Right cardiac atrium (tissue), 5 donors: ENCODE data around the gene C1RL. TPM values are rescaled to one million over a fixed set of nuclear protein-coding genes. Genes with fewer than 3 reads are reported as not detected.

Experiments used
- ATAC-seq, 2 donors: fragments of 200-7000 bp; cut with Tn5 transposase; one replicate each; pipeline versions ENCODE4 v1.8.0 to v1.9.1; 2020; ENCODE audit warnings: moderate library complexity in 2 of 2, mild to moderate bottlenecking in 1 of 2
- DNase-seq, 3 donors: peaks; one replicate each; pipeline ENCODE4 v3.0.0-alpha.2; 2020
- H3K27ac ChIP-seq: one replicate; pipeline ENCODE4 v1.5.1; 2013; ENCODE audit warnings: mild to moderate bottlenecking, low read length, control low read depth, moderate library complexity
- H3K27me3 ChIP-seq: one replicate; pipeline ENCODE4 v1.6.1; 2013; ENCODE audit not compliant: control insufficient read depth, insufficient read depth
- H3K4me1 ChIP-seq: one replicate; pipeline ENCODE4 v1.6.1; 2013; ENCODE audit warnings: low read length; ENCODE audit not compliant: control insufficient read depth, insufficient read depth
- H3K4me3 ChIP-seq: one replicate; pipeline ENCODE4 v1.5.1; 2013; ENCODE audit warnings: low read length, control low read depth
- H3K9me3 ChIP-seq: one replicate; pipeline ENCODE4 v1.6.1; 2013; ENCODE audit warnings: low read length; ENCODE audit not compliant: control insufficient read depth
- WGBS: extraction: QIAGEN DNeasy Blood & Tissue Kit; methylation state at CpG from one replicate; pipeline ENCODE4 v1.1.7; 2013; 5-methylcytosine and 5-hydroxymethylcytosine counted together
- intact Hi-C, 4 donors: fragments of 100-400 bp; cut with DNase I; formaldehyde crosslinking; loops; one replicate each; pipeline versions ENCODE4 v1.11.0 to v1.14.0; 2022 to 2023
- long read RNA-seq, 4 donors: library from polyadenylated mRNA; unstranded; transcript quantifications; one replicate each; pipeline ENCODE4 v2.0.0, GENCODE V29; 2020 to 2021
- polyA plus RNA-seq: library from polyadenylated mRNA; stranded (reverse); fragments of 200-250 nt; gene quantifications from one replicate; pipeline ENCODE4 v1.2.3, GENCODE V29; 2013
- total RNA-seq, 4 donors: library from RNA; stranded (reverse); fragmentation: NEBNext Ultra II Directional; extraction: Animal tissue kit (Norgen Biotek cat#: 25700); gene quantifications; one replicate each; pipeline ENCODE4 v1.2.1, GENCODE V29; 2021
- donor health status: healthy with polysubstance abuse.
- donor health status: DM: no; HTN: yes; CAD: no.
- donor health status: DM: no; HTN: no; CAD: no.
- donor health status: DM: no; HTN: yes; CAD: no; lungs with severe emphysema.
- donor health status: DM: yes; HTN: yes; CAD: no.

C1RL gene, protein sequence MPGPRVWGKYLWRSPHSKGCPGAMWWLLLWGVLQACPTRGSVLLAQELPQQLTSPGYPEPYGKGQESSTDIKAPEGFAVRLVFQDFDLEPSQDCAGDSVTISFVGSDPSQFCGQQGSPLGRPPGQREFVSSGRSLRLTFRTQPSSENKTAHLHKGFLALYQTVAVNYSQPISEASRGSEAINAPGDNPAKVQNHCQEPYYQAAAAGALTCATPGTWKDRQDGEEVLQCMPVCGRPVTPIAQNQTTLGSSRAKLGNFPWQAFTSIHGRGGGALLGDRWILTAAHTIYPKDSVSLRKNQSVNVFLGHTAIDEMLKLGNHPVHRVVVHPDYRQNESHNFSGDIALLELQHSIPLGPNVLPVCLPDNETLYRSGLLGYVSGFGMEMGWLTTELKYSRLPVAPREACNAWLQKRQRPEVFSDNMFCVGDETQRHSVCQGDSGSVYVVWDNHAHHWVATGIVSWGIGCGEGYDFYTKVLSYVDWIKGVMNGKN
- total RNA-seq = 10 to 100 TPM; 17.6 to 29.6 (median 21.6) TPM
- polyA plus RNA-seq = 16.7 TPM
- long read RNA-seq, donor 1, partial matches to known transcripts = 6 of 13 reads
- long read RNA-seq, donor 1, other reads (novel, unspliced or antisense) = 4 of 13 reads
- long read RNA-seq, donor 2, partial matches to known transcripts = 0 of 3 reads
- long read RNA-seq, donor 2, other reads (novel, unspliced or antisense) = 1 of 3 reads
- long read RNA-seq, donor 3, partial matches to known transcripts = 1 of 9 reads
- long read RNA-seq, donor 3, other reads (novel, unspliced or antisense) = 7 of 9 reads
- long read RNA-seq, donor 4, partial matches to known transcripts = 0 of 6 reads
- long read RNA-seq, donor 4, other reads (novel, unspliced or antisense) = 3 of 6 reads

DNA sequence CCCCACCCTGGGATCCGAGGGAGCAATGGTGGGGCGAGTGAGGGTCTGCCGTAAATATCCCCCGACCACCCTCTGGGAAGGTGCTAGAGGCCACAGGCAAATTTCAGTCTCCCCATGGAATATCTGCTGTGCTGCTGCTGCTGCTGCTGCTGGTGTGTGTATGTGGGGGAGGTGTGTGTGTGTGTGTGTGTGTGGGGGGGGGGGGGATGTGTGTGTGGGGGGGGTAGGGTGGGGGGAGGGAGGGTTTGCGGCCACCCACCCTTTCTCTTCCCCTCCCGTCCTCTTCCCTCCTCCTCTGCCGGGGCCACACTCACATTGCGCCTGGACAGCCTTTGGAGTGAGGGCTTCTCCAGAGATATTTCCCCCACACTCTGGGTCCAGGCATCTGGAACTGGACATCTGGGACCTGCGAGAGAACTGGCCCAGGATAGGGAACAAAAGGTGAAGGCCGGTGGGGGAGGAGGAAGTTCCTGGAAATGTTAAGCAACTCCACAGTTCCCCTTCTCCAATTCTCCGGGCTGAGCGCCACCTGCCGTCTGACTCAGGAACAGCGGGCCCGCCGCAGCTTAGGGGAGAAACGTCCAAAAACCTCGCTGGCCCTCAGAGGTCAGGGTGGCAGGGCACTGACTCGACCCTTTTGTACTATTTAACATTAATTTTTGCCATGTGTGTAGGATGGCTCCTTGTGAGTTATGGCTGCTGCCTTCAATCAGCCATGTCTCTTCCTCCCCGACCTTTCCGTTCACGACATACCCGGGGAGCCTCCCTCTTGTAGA is at the start of gene C1RL:
Gene C1RL, minus strand, starts transcription at position 419 of the 776 bp plus-strand sequence. Its CDS starts 34 bp downstream, at position 385.
- peak within 1 kb of the TSS; percentile 90 for H3K27ac ChIP-seq
- H3K9me3 ChIP-seq = no peaks in the 10 kb centered on the region
- no peaks in the 10 kb centered on the region for H3K27me3 ChIP-seq
- WGBS = 15% methylated on average over 23 of the region's 23 CpGs
- intact Hi-C loops = loop anchor here in 2 of 4 donors (5.0 to 10.0 kb wide), 2 partner anchors 47 to 154 kb away; partner anchors contain the start of genes C1S (in 1 of the 2) and PTPN6 (in 1 of the 2)
- H3K4me3 ChIP-seq = peak within 1 kb of the TSS; percentile 55
- ATAC-seq (peak; percentile 86 to 88), DNase-seq (peak; percentile 89 to 97 (median 96))
- H3K4me1 ChIP-seq = peaks cover 2% of the 10 kb centered on the region

- Histone ChIP-seq H3K27ac (no peak overlapping the region), H3K4me3 (no peak overlapping the region), H3K9me3 (no peaks in the 10 kb centered on the region), H3K27me3 (no peaks in the 10 kb centered on the region), H3K4me1 (no peaks in the 10 kb centered on the region)
- 92% methylated on average over 17 of the region's 17 CpGs for WGBS
- intact Hi-C loops = no loop called here
- no peak for DNase-seq
- no peak for ATAC-seq
Measured at GRCh38 chr12:7157391-7157790, 48.4 kb upstream of the C1RL start.

DNA sequence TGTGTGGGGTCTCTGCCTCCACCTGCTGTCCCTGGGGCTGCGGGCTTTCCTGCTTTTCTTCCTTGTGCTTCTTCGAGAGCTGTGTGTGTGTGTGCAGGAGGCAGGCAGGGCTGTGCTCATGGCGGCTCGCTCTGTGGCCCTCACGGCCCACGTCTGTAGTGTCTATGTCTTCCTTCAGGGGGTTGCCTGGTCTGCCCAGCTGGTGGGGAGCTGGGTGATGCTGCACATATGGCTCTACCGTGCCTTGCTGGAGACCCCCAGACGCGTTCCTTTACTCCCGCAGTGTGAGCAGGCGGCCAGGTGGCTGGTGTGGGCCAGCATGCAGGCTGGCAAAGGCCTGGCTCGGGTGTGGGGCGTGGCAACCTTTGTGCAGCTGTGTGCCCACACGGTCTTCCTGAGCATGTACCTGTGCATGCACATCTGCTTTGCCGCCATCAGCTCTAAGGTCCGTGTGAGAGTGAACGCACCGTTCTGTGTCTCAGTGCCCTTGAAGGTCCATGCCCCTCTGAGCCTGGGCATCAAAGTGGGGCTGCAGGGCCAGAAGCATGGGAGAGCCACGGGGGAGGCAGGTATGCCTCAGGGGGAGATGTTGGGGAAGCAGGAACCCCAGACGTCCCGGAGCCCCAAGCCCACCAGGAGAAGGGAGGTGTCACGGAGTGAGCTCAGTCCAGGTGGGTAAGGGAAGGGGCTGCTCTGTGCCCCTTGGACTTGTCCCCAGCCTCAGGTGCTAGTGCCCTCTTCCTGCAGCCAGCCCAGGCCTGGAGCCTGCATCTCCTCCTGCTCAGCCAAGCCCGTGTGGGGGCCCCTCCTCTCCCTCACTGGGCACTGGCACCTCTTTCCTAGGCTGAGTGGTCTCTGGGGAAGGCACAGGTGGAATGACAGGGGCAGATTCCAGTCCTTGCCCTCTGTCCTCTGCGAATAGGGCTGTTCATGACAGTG is 47.5 kb upstream of the C1RL start:
- 88% methylated on average over 24 of the region's 24 CpGs for WGBS
- Histone ChIP-seq H3K27ac (no peak overlapping the region), H3K9me3 (no peaks in the 10 kb centered on the region), H3K4me1 (no peaks in the 10 kb centered on the region), H3K27me3 (no peaks in the 10 kb centered on the region), H3K4me3 (no peak overlapping the region)
- DNase-seq = no peak
- no peak for ATAC-seq
- intact Hi-C loops = no loop called here

- peak in 1 of 2 donors; percentile 17 for ATAC-seq
- no peak for DNase-seq
- Histone ChIP-seq H3K4me1 (no peaks in the 10 kb centered on the region), H3K9me3 (no peaks in the 10 kb centered on the region), H3K27ac (no peak overlapping the region), H3K4me3 (no peak overlapping the region), H3K27me3 (no peaks in the 10 kb centered on the region)
- intact Hi-C loops = no loop called here
- 70% methylated on average over 8 of the region's 8 CpGs for WGBS
Measured at GRCh38 chr12:7155471-7156034, 46.5 kb upstream of the C1RL start.

DNA sequence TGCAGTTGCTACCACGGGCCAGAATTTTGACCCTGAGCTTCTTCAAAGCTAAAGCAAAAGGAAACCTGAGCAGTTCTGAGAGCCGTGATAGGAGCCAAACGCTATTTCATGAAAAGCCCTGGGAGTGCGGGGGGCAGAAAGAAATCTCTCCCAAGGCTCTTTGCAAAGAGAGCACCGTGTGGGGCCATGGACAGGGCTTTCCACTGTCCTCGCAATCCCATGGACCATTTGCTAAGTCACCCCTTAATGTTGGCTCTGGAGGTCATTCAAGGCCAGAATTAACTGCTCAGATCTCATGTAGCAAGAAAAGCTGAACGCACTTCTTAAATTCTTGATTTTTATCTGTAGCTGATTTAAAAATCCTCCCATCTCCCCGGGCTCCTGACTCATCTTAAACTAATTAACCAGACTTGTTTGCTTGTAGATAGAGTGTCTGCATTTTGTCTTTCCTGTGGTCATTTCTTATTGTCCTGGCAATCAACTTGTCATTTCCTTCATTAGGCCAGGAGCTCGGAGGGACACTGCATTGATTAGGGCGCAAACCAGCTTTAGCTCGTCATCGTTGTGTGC is 46.0 kb upstream of the C1RL start:
- Histone ChIP-seq H3K9me3 (no peaks in the 10 kb centered on the region), H3K27ac (no peak overlapping the region), H3K27me3 (no peaks in the 10 kb centered on the region), H3K4me1 (no peaks in the 10 kb centered on the region), H3K4me3 (no peak overlapping the region)
- intact Hi-C loops = no loop called here
- DNase-seq = no peak
- WGBS = 81% methylated on average over 12 of the region's 12 CpGs
- ATAC-seq = no peak

GRCh38 chr12:7154042-7154441 is 45.0 kb upstream of the C1RL start:
- H3K4me3 ChIP-seq = no peak overlapping the region
- no peak for ATAC-seq
- no peak for DNase-seq
- 89% methylated on average over 6 of the region's 6 CpGs for WGBS
- H3K9me3 ChIP-seq = no peaks in the 10 kb centered on the region
- no peaks in the 10 kb centered on the region for H3K27me3 ChIP-seq
- no peak overlapping the region for H3K27ac ChIP-seq
- H3K4me1 ChIP-seq = no peaks in the 10 kb centered on the region
- intact Hi-C loops = no loop called here

DNA sequence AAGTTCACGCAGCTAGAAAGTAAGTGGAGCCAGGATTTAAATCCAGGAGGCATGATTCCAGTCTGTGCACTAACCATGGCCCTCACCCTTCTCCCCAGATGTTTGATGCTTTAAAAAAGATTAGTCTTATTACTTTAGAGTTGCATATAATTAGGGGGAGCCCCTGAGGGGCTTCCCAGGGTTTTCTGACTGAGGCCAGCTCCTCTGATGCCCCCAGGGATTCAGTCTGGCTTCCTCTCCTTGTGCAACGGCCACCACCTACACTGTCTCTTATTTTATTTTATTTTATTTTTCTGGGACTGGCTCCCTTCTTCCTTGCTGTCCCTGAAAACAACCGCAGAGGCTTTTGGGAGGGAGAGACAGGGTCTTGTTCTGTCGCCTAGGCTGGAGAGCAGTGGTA is 43.8 kb upstream of the C1RL start:
- DNase-seq = no peak
- no peaks in the 10 kb centered on the region for H3K27me3 ChIP-seq
- no peak overlapping the region for H3K4me3 ChIP-seq
- H3K27ac ChIP-seq = no peak overlapping the region
- no peaks in the 10 kb centered on the region for H3K4me1 ChIP-seq
- intact Hi-C loops = no loop called here
- no peak for ATAC-seq
- 72% methylated on average over 4 of the region's 4 CpGs for WGBS
- no peaks in the 10 kb centered on the region for H3K9me3 ChIP-seq

DNA sequence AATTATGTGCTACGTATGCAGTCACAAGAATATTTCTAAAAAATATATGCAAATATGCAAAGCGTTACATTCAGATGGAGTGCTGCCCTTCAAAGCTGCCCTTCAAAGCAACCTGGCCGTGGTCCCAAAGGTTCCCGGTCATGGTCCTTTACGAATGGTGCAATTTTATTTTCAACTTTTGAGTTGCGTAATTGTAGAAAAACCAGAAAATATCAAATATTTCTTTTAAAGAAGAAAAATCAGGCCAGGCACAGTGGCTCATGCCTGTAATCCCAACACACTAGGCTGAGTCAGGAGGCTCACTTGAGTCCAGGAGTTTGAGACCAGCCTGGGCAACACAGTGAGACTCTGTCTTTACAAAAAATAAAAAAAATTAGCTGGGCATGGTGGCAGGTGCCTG is 42.5 kb upstream of the C1RL start:
- no peak overlapping the region for H3K4me3 ChIP-seq
- no peak for DNase-seq
- 93% methylated on average over 6 of the region's 6 CpGs for WGBS
- no peaks in the 10 kb centered on the region for H3K27me3 ChIP-seq
- no peak for ATAC-seq
- intact Hi-C loops = no loop called here
- H3K4me1 ChIP-seq = no peaks in the 10 kb centered on the region
- no peak overlapping the region for H3K27ac ChIP-seq
- no peaks in the 10 kb centered on the region for H3K9me3 ChIP-seq

DNA sequence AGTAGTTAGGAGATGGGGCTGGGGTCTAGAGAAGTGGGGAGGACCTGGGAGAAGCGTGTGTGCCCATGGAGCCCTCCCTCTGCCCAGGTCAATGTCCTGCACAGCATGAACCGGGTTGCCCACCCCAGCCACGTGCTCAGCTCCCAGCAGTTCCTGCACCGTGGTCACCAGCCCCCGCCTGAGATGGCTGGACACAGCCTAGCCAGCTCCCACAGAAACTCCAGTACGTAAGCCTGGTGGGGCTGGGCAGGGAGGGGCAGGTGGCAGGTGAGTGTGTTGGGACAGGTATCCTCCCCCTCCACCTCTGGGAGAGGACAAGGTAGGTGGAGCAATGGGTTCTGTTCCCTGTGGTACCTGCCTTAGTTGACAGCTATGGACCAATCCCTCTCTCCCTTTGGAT is 41.8 kb upstream of the C1RL start:
- no peaks in the 10 kb centered on the region for H3K9me3 ChIP-seq
- intact Hi-C loops = no loop called here
- H3K4me3 ChIP-seq = no peak overlapping the region
- no peaks in the 10 kb centered on the region for H3K27me3 ChIP-seq
- DNase-seq = no peak
- WGBS = 96% methylated on average over 6 of the region's 6 CpGs
- H3K4me1 ChIP-seq = no peaks in the 10 kb centered on the region
- ATAC-seq = no peak
- H3K27ac ChIP-seq = no peak overlapping the region
